ENCODE measurements around the gene MSI2.

GRCh38 chr17:57517632-57518456 lies 261.5 kb downstream of the MSI2 start:
- TF ChIP-seq POLR2A (IDR thresholded peaks at IDR 0.05), result no peak
- TF ChIP-seq, protein P1, sequence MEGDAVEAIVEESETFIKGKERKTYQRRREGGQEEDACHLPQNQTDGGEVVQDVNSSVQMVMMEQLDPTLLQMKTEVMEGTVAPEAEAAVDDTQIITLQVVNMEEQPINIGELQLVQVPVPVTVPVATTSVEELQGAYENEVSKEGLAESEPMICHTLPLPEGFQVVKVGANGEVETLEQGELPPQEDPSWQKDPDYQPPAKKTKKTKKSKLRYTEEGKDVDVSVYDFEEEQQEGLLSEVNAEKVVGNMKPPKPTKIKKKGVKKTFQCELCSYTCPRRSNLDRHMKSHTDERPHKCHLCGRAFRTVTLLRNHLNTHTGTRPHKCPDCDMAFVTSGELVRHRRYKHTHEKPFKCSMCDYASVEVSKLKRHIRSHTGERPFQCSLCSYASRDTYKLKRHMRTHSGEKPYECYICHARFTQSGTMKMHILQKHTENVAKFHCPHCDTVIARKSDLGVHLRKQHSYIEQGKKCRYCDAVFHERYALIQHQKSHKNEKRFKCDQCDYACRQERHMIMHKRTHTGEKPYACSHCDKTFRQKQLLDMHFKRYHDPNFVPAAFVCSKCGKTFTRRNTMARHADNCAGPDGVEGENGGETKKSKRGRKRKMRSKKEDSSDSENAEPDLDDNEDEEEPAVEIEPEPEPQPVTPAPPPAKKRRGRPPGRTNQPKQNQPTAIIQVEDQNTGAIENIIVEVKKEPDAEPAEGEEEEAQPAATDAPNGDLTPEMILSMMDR (IDR thresholded peaks at IDR 0.05), result no peak
